Activated CD8-positive, alpha-beta T cell treated with anti-CD3 and anti-CD28 coated beads for 36 hours (primary cell): ENCODE data around the gene TMEFF2. TPM values are rescaled to one million over a fixed set of nuclear protein-coding genes. Genes with fewer than 3 reads are reported as not detected.

Experiments
- ATAC-seq: fragments of 200-7000 bp; cut with Tn5 transposase; one replicate; pipeline ENCODE4 v1.10.0; 2021; ENCODE audit warnings: mild to moderate bottlenecking, moderate library complexity
- CTCF ChIA-PET: fragments of 350-600 bp; sonication (Branson Sonifier 250); formaldehyde crosslinking; loops from one replicate; lab custom pipeline; 2021; ENCODE audit warnings: antibody characterized with exemption; lab: Charles Lee
- POLR2A ChIA-PET: fragments of 350-600 bp; sonication (Branson Sonifier 250); formaldehyde crosslinking; loops from one replicate; lab custom pipeline; 2021; ENCODE audit warnings: antibody characterized with exemption; lab: Charles Lee
- DNase-seq: peaks from one replicate; pipeline ENCODE4 v3.0.0-alpha.2; 2020
- H3K27ac Mint-ChIP-seq: one replicate; pipeline ENCODE4 v1.8.0; 2021; ENCODE audit warnings: mild to moderate bottlenecking, mixed read lengths
- H3K27me3 Mint-ChIP-seq: one replicate; pipeline ENCODE4 v1.8.0; 2021; ENCODE audit warnings: mixed read lengths
- H3K36me3 Mint-ChIP-seq: one replicate; pipeline ENCODE4 v1.8.0; 2021; ENCODE audit warnings: low read depth, mixed read lengths
- H3K4me1 Mint-ChIP-seq: one replicate; pipeline ENCODE4 v1.8.0; 2021; ENCODE audit warnings: low read depth, mixed read lengths
- H3K4me3 Mint-ChIP-seq: one replicate; pipeline ENCODE4 v1.8.0; 2021; ENCODE audit warnings: mild to moderate bottlenecking, moderate library complexity, mixed read lengths
- H3K9me3 Mint-ChIP-seq: one replicate; pipeline ENCODE4 v1.8.0; 2021; ENCODE audit warnings: mixed read lengths
- CTCF ChIP-seq: fragments of 200-600 bp; IDR thresholded peaks from one replicate; pipeline ENCODE4 v1.8.0; 2022; ENCODE audit warnings: antibody characterized with exemption, mild to moderate bottlenecking
- intact Hi-C: fragments of 100-400 bp; cut with micrococcal nuclease; formaldehyde crosslinking; loops from one replicate; pipeline ENCODE4 v1.10.0; 2022
- total RNA-seq, 2 experiments: library from RNA; stranded (reverse); gene quantifications; one replicate each; pipeline ENCODE4 v1.2.3, GENCODE V29; 2021

The TMEFF2 gene
- total RNA-seq, 2 experiments from 2014 or later, result not detected

GRCh38 chr2:192000196-192000980, 194.3 kb downstream of the TMEFF2 start:
- no peaks in the 10 kb centered on the region for H3K36me3 Mint-ChIP-seq
- no peak for TF ChIP-seq CTCF
- CTCF ChIA-PET, result interaction anchor here (1.1 to 1.3 kb wide), 2 partner anchors 162 to 188 kb away, joined by 3 to 6 read pairs; no protein-coding TSS in a partner anchor

GRCh38 chr2:191999101-191999841, 195.5 kb downstream of the TMEFF2 start:
- H3K4me1 Mint-ChIP-seq, result no peaks in the 10 kb centered on the region
- intact Hi-C loops, result no loop called here
- ChIA-PET CTCF (interaction anchor here (1.3 kb wide), 1 partner anchor 163 kb away, joined by 6 read pairs; no protein-coding TSS in a partner anchor), POLR2A (no interaction called here)
- H3K27me3 Mint-ChIP-seq, result peaks cover 9% of the 10 kb centered on the region
- H3K36me3 Mint-ChIP-seq, result no peaks in the 10 kb centered on the region
- no peak overlapping the region for H3K27ac Mint-ChIP-seq
- no peak for ATAC-seq
- no peak for TF ChIP-seq CTCF
- H3K9me3 Mint-ChIP-seq, result no peaks in the 10 kb centered on the region
- no peak for DNase-seq
- no peak overlapping the region for H3K4me3 Mint-ChIP-seq

More at GRCh38 chr2:192000196-192000980, 194.3 kb downstream of the TMEFF2 start:
- no peaks in the 10 kb centered on the region for H3K4me1 Mint-ChIP-seq
- no peak overlapping the region for H3K4me3 Mint-ChIP-seq
- H3K9me3 Mint-ChIP-seq, result no peaks in the 10 kb centered on the region
- ATAC-seq (no peak), DNase-seq (no peak)
- POLR2A ChIA-PET, result no interaction called here
- H3K27ac Mint-ChIP-seq, result no peak overlapping the region
- intact Hi-C loops, result no loop called here
- H3K27me3 Mint-ChIP-seq, result peaks cover 6% of the 10 kb centered on the region

GRCh38 chr2:191995285-191995684, 199.4 kb downstream of the TMEFF2 start:
- H3K27ac Mint-ChIP-seq, result no peak overlapping the region
- ChIA-PET POLR2A (no interaction called here), CTCF (interaction anchor here (1.0 kb wide), 1 partner anchor 824 kb away, joined by 3 read pairs; no protein-coding TSS in a partner anchor)
- DNase-seq (no peak), ATAC-seq (no peak)
- H3K4me1 Mint-ChIP-seq, result no peaks in the 10 kb centered on the region
- H3K36me3 Mint-ChIP-seq, result no peaks in the 10 kb centered on the region
- no peak for TF ChIP-seq CTCF
- no peaks in the 10 kb centered on the region for H3K9me3 Mint-ChIP-seq
- H3K27me3 Mint-ChIP-seq, result peaks cover 6% of the 10 kb centered on the region
- H3K4me3 Mint-ChIP-seq, result no peak overlapping the region
- intact Hi-C loops, result no loop called here

- no peak for ATAC-seq
- CTCF ChIA-PET, result interaction anchor here (0.7 kb wide), 1 partner anchor 11 kb away, joined by 3 read pairs; no protein-coding TSS in a partner anchor
- POLR2A ChIA-PET, result no interaction called here
- no peak overlapping the region for H3K27ac Mint-ChIP-seq
- H3K36me3 Mint-ChIP-seq, result no peaks in the 10 kb centered on the region
- no peaks in the 10 kb centered on the region for H3K9me3 Mint-ChIP-seq
- H3K4me1 Mint-ChIP-seq, result no peaks in the 10 kb centered on the region
- TF ChIP-seq CTCF, result no peak
- no peak for DNase-seq
- H3K27me3 Mint-ChIP-seq, result peaks cover 6% of the 10 kb centered on the region
- intact Hi-C loops, result no loop called here
- H3K4me3 Mint-ChIP-seq, result no peak overlapping the region
Observed at GRCh38 chr2:191994749-191995148, 200.0 kb downstream of the TMEFF2 start.

GRCh38 chr2:191991442-191991841, 203.3 kb downstream of the TMEFF2 start:
- peaks cover 3% of the 10 kb centered on the region for H3K27me3 Mint-ChIP-seq
- POLR2A ChIA-PET, result no interaction called here
- TF ChIP-seq CTCF, result no peak
- ATAC-seq (no peak), DNase-seq (no peak)
- no peaks in the 10 kb centered on the region for H3K9me3 Mint-ChIP-seq
- H3K27ac Mint-ChIP-seq, result no peak overlapping the region
- intact Hi-C loops, result no loop called here
- H3K4me3 Mint-ChIP-seq, result no peak overlapping the region
- H3K4me1 Mint-ChIP-seq, result no peaks in the 10 kb centered on the region
- CTCF ChIA-PET, result interaction anchor here (0.9 kb wide), 1 partner anchor 171 kb away, joined by 3 read pairs; no protein-coding TSS in a partner anchor
- no peaks in the 10 kb centered on the region for H3K36me3 Mint-ChIP-seq
